Keratinocyte (primary cell): ENCODE measurements around the gene ITGAE.

ENCODE experiments used
- EZH2 ChIP-seq: IDR thresholded peaks from one replicate; pipeline ENCODE4 v1.6.1; 2012; ENCODE audit warnings: inconsistent platforms, mild to moderate bottlenecking, low read length, moderate library complexity
- TF ChIP-seq, protein P1 (sequence below), 3 experiments: IDR thresholded peaks in 1 of 3; conservative IDR thresholded peaks in 1 of 3; optimal IDR thresholded peaks in 1 of 3; 2 replicates in 2 of 3; 3 replicates in 1 of 3; pipeline versions ENCODE3 to v1.5.1; 2011; ENCODE audit warnings: low read length in 3 of 3, mild to moderate bottlenecking in 3 of 3, moderate library complexity in 2 of 3, control low read depth in 1 of 3, inconsistent platforms in 1 of 3; ENCODE audit not compliant: insufficient read depth in 2 of 3; ENCODE audit errors: extremely low read depth in 1 of 3

- TF ChIP-seq, protein P1, sequence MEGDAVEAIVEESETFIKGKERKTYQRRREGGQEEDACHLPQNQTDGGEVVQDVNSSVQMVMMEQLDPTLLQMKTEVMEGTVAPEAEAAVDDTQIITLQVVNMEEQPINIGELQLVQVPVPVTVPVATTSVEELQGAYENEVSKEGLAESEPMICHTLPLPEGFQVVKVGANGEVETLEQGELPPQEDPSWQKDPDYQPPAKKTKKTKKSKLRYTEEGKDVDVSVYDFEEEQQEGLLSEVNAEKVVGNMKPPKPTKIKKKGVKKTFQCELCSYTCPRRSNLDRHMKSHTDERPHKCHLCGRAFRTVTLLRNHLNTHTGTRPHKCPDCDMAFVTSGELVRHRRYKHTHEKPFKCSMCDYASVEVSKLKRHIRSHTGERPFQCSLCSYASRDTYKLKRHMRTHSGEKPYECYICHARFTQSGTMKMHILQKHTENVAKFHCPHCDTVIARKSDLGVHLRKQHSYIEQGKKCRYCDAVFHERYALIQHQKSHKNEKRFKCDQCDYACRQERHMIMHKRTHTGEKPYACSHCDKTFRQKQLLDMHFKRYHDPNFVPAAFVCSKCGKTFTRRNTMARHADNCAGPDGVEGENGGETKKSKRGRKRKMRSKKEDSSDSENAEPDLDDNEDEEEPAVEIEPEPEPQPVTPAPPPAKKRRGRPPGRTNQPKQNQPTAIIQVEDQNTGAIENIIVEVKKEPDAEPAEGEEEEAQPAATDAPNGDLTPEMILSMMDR (optimal IDR thresholded peaks at IDR 0.05 in 1 of 3, IDR thresholded peaks at IDR 0.05 in 1 of 3, conservative IDR thresholded peaks at IDR 0.05 in 1 of 3; ENCODE audit: extremely low read depth in 1 of 3, insufficient read depth in 2 of 3, low read length in 3 of 3) = no peak
- no peak for TF ChIP-seq EZH2
Measured at GRCh38 chr17:3755335-3756030, 45.5 kb downstream of the ITGAE start.
